Kidney capillary endothelial cell (primary cell): ENCODE results near the gene PLCL2.
A peak's percentile ranks its signal among the peaks of the same experiment; 100 is the strongest.

Experiments
- DNase-seq: peaks from one replicate; pipeline ENCODE4 v3.0.0-alpha.2; 2018; ENCODE audit warnings: low spot score

The PLCL2 gene

GRCh38 chr3:16896094-16896627 is 11.4 kb downstream of the PLCL2 start:
- DNase-seq, result no peak

- DNase-seq, result no peak
These were observed 12.1 kb downstream of the PLCL2 start for GRCh38 chr3:16896820-16897219.

DNA sequence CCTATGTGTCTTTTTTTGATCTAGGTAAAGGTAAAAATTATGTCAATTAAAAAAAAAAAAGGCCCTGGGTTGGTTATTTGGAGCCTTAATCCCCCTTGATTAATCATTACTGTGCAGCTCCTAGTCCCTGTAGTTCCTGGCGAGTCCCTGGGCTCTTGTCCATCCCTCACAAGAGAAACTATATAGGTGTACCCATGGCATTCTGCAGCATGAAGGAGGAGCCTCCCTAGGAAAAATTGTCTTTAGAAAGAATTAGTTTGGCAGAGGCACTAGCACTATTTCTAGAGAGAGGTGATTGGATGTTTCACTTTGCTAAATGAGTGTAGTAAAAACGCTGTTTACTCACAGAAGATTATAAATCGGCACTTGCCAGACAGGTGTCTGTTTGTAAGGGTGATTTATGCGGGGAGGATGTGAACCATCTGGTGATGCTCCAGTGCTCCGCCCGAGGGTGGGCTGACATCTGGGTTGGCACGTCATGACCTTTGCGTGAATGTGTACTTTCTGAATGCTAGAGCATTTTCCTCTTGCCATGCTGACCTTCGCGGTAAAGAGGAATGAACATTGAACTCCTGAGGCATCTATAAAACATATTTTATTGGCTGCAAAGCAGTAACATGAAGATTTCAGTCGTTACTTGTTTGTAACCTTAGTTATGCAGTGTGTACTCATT is 12.6 kb downstream of the PLCL2 start:
- DNase-seq, result no peak

DNA sequence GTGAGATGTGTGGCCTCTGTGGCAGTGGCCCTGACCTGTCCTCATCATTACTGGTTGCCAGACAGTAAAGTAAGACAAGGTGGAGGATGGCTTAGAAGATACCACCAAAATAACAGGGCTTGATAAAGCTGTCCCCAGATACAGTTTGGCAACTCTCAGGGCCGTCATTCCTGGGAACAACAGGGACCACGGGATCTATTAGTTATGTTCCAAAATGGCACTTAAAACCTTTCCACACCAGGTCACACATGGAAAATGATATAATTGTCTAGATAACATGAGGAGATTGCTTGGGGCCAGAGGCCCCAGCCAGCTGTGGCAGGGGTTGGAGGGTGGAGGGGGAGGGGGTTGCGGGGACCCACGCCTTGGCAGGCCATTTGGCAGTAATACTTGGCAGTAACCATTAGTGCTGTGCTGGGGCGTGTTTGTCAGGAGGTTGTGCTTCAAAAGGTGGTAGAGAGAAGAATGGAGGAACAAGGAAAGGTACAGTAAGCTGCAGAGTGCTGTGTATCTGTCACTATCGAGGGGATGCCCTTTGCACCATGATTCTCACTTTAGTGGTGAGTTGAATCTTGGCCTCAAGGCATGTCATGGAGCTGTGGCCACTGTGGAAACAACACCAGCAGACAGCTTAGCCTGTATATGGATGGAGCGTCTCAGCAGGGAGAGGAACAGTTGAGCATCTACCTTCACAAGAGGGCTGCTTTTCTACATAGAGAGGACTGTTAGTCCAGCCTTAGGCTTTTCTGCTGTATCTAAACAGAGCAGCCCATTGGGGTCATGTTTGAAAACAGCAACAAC is 14.0 kb downstream of the PLCL2 start:
- no peak for DNase-seq

- DNase-seq, result no peak
These were observed 15.2 kb downstream of the PLCL2 start for GRCh38 chr3:16899919-16900318.

DNA sequence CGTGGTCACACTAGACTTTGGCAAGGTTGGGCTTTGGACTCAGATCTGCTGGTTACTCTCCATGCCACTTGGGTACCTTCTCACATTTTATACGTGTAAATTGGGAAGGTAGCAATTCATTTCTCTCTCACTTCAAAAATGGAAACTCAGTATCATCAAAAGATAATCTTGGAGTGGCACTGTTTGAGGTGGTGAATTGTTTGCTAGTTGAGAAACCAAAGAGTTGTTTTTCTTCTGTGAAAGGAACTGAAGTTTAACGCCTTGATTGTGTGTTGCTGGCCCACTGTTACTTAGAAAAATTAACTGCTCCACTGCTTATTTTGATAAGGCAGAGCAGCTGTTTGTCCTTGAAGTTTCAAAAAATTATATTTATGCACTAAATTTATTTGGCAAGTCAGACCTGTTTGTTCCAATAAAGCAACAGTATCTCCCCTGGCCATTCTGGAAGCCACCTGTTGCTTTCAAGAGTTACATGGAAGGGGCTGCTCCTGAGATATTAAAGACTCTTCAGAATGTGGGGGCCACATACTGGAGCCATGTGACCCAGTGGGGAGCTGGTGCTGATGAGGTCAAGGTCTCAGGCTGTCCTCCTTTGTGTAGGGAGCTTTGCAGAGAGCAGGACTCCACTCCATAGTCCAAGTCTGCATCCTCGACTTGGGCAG is 16.2 kb downstream of the PLCL2 start:
- DNase-seq, result no peak

DNA sequence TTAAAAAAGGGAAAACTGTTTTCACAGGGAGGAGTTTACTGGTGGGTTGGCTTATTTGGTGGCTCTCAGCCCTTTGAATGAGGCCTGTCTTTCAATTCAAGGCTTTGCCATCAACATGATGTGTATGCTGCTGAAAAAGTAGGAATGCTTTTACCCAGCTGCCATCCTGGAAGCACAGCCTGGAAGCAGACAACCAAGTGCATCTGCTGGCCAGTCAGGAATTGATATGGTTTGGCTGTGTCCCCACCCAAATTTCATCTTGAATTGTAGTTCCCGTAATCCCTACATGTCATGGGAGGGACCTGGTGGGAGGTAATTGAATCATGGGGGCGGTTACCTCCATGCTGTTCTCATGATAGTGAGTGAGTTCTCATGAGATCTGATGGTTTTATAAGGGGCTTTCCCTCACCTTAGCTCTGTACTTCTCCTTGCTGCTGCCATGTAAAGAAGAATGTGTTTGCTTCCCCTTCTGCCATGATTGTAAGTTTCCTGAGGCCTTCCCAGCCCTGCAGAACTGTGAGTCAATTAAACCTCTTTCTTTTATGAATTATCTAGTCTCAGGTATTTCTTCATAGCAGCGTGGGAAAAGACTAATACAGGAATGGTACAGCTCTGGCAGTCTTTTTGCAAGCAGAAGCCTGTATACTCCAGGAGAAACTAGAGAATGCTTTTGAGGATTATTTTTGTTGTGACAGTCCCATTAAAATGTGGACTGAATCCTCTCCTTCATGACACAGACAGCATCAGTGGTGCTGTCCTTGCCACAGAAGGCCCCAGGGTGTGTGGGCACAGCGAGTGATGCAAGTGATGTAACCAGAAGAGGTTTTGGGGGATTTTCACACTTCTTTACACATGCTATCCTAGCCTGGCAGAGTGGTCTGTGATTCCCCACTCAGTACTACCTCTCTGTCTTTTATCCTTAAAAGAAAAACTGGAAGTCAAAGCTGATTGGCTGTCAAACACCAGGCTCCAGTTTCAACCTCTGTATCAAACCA is 20.0 kb downstream of the PLCL2 start:
- DNase-seq, result no peak

GRCh38 chr3:16905704-16906103 is 20.9 kb downstream of the PLCL2 start:
- DNase-seq, result no peak

GRCh38 chr3:16906682-16907081 is 21.9 kb downstream of the PLCL2 start:
- peak; percentile 36 for DNase-seq

- DNase-seq, result no peak
These were observed 22.5 kb downstream of the PLCL2 start for GRCh38 chr3:16907243-16907642.

DNA sequence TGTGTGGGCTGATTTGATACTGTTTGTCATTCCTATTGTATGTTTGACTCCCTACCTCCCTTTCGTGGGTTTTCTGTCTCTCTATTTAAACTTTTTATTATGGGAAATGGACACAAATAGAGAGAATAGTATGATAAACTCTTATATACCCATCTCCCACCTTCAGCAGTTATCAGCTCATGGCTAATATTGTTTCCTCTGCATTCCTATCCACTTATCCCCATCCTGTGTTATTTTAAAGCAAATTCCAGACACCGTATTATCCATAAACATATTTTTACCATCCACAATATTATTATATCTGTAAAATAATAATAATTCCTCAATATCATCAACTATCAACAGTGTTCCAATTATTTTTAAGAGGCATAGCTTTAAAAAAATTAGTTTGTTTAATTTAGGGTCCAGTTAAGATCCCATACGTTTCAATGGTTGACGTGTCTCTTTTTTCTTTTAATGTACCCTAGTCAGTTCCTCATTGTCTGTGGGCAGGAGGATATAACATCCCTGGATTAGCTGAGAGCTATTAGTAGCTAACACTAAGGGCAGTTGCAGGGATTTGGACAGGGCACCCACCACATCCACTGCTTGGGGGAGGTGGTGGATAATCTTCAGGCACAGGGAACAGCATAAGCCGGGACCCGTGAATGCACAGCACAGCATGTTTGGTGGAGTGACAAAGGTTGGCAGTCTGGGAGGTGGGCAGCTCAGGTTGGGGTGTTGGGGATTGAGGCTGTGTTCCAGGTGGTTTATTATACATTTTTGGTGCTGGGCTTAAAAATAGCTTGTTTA is 23.5 kb downstream of the PLCL2 start:
- peak; percentile 59 for DNase-seq

DNA sequence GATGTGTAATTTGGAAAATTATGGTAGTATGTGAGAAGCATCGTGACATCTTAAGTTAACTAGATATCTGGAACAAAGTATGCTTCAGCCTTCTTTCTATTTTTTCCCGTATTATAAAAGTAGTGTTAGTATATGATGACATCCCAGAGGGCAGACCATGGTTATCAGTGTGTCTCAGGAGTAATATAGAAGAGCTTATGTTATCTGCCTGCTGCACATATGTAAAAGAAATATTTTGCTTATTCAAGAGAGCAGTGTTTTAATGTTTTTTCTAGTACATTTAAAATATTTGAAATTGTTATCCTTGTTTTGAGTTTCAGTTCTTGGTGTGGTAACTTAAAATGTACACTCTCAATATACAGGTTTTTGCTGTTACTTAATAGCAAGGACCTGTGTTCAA is 24.1 kb downstream of the PLCL2 start:
- DNase-seq, result no peak

DNA sequence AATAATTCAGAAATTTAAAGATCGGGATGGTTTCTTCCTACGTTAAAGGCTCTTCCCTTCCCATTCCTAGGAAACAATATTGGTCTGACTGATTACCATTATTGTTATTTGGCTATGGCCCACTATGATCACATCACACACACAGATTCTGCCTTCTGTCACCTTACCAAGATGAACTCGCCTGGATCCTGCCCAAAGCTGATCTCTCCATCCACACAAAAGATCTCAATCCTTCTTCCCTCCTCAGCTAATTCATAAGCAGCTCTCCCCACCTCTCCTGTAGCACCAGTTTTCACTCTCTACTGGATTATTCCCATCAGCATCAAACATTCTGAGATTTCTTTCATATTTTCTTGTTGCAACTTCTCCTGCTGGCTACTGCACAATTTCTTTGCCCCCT is 25.0 kb downstream of the PLCL2 start:
- DNase-seq, result no peak

DNA sequence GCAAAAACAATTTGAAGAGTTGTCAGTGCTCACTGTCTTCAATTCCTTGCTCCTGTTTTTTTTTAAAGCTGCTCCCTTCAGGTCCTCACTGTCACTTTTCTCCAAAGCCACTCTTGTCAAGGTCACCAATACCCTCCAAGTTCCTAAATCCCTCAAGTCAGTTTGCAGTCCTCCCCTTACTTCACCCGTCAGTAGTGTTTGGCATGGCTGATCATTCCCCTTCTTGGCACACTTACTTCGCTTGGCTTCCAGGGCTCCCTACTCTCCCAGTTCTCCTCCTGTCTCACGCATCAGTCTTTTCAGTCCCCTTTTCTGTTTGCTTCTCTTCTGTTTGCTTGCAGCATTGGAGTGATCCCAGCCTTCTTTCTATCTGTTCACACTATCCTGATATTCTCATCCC is 25.5 kb downstream of the PLCL2 start:
- no peak for DNase-seq

- no peak for DNase-seq
These were observed 27.2 kb downstream of the PLCL2 start for GRCh38 chr3:16911916-16912315.

DNA sequence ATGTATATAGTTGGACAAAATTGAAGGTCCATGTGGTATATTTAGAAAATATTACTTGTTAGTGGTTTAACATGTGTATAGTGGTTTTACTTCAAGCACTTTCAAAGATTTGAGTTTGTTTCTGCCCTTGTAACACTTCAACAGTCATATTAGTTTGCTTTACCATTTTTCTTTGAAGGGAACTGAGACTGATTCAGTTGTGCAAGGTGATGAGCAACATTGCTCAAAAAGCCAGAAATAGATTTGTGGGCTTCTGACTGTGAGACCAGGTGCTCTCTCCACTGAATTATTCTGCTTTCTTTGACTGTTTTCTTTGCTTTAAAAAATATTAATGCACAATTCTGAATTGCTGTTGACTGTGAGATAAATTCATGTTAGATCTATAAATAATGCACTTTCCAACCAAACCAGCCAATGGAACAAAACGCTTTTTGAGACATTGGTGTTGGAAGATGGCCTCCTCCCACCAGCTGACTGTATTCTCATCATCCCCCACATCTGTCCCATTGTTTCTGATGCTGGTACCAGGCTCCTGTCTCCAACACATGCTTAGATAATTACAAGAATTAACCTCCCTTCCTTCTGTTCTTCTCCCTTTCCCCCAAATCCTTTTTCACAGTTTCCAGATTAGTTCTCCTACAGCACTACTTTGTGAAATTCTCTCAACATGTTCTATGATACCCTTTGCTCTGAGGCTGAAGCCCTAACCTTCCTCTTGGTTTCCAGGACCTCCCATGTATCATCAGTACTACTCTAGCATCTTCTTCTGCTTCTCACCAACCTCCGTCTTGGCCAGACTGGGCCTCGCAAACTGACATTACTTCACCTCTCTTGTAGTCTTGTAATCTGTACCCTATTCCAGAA is 27.9 kb downstream of the PLCL2 start:
- no peak for DNase-seq

- DNase-seq, result no peak
These were observed 28.5 kb downstream of the PLCL2 start for GRCh38 chr3:16913264-16913580.

GRCh38 chr3:16916840-16917239 is 32.1 kb downstream of the PLCL2 start:
- DNase-seq, result peak; percentile 94

- peak; percentile 64 for DNase-seq
These were observed 32.6 kb downstream of the PLCL2 start for GRCh38 chr3:16917256-16917935.
